ENCODE measurements around the gene MRPL43.

The MRPL43 gene

GRCh38 chr10:101020427-101021075, 33.3 kb upstream of the MRPL43 start:
- DNase-seq (ENCODE audit: low read depth in 2 of 2) = no peak

- DNase-seq (ENCODE audit: low read depth in 2 of 2) = no peak
Measured at GRCh38 chr10:101019440-101019703, 32.1 kb upstream of the MRPL43 start.

GRCh38 chr10:101018600-101019439, 31.5 kb upstream of the MRPL43 start:
- DNase-seq (ENCODE audit: low read depth in 2 of 2) = peak in 1 of 2 donors; percentile 53

- DNase-seq (ENCODE audit: low read depth in 2 of 2) = no peak
Measured at GRCh38 chr10:101018118-101018599, 30.9 kb upstream of the MRPL43 start.

- DNase-seq (ENCODE audit: low read depth in 2 of 2) = no peak
Measured at GRCh38 chr10:101016814-101017213, 29.5 kb upstream of the MRPL43 start.

- no peak for DNase-seq (ENCODE audit: low read depth in 2 of 2)
Measured at GRCh38 chr10:101015582-101015973, 28.3 kb upstream of the MRPL43 start.

GRCh38 chr10:101014966-101015581, 27.8 kb upstream of the MRPL43 start:
- DNase-seq (ENCODE audit: low read depth in 2 of 2) = no peak

- DNase-seq (ENCODE audit: low read depth in 2 of 2) = peak; percentile 55 to 72
Measured at GRCh38 chr10:101014230-101014884, 27.1 kb upstream of the MRPL43 start.

- no peak for DNase-seq (ENCODE audit: low read depth in 2 of 2)
Measured at GRCh38 chr10:101013365-101013825, 26.1 kb upstream of the MRPL43 start.

- DNase-seq (ENCODE audit: low read depth in 2 of 2) = peak in 1 of 2 donors; percentile 63
Measured at GRCh38 chr10:101012525-101013364, 25.4 kb upstream of the MRPL43 start.

- DNase-seq (ENCODE audit: low read depth in 2 of 2) = no peak
Measured at GRCh38 chr10:101011517-101012423, 24.5 kb upstream of the MRPL43 start.

GRCh38 chr10:101010329-101010728, 23.0 kb upstream of the MRPL43 start:
- DNase-seq (ENCODE audit: low read depth in 2 of 2) = no peak

GRCh38 chr10:101008823-101009423, 21.6 kb upstream of the MRPL43 start:
- no peak for DNase-seq (ENCODE audit: low read depth in 2 of 2)

GRCh38 chr10:101007915-101008822, 20.9 kb upstream of the MRPL43 start:
- no peak for DNase-seq (ENCODE audit: low read depth in 2 of 2)

GRCh38 chr10:101007099-101007711, 19.9 kb upstream of the MRPL43 start:
- DNase-seq (ENCODE audit: low read depth in 2 of 2) = no peak

GRCh38 chr10:101006593-101007098, 19.3 kb upstream of the MRPL43 start:
- no peak for DNase-seq (ENCODE audit: low read depth in 2 of 2)

GRCh38 chr10:101005869-101006567, 18.7 kb upstream of the MRPL43 start:
- no peak for DNase-seq (ENCODE audit: low read depth in 2 of 2)

All from stimulated activated CD8-positive, alpha-beta memory T cell treated with anti-CD3 and anti-CD28 coated beads, Interleukin-7, amount 100 ng/mL, for 1 hour (primary cell).